NCI-H2196 treated with DMSO at 0.1 percent for 48 hours (cell line): Measurements from ENCODE around the gene RPL36AL.
"Not testable (repeated sequence)": the region's sequence is repeated elsewhere in the genome, so short reads cannot be mapped to it uniquely, and the experiment has no call there.

Source experiments
- DNase-seq: peaks from one replicate; lab custom pipeline; 2025; ENCODE audit not compliant: unreplicated experiment; lab: John Stamatoyannopoulos, UW

RPL36AL gene

DNA sequence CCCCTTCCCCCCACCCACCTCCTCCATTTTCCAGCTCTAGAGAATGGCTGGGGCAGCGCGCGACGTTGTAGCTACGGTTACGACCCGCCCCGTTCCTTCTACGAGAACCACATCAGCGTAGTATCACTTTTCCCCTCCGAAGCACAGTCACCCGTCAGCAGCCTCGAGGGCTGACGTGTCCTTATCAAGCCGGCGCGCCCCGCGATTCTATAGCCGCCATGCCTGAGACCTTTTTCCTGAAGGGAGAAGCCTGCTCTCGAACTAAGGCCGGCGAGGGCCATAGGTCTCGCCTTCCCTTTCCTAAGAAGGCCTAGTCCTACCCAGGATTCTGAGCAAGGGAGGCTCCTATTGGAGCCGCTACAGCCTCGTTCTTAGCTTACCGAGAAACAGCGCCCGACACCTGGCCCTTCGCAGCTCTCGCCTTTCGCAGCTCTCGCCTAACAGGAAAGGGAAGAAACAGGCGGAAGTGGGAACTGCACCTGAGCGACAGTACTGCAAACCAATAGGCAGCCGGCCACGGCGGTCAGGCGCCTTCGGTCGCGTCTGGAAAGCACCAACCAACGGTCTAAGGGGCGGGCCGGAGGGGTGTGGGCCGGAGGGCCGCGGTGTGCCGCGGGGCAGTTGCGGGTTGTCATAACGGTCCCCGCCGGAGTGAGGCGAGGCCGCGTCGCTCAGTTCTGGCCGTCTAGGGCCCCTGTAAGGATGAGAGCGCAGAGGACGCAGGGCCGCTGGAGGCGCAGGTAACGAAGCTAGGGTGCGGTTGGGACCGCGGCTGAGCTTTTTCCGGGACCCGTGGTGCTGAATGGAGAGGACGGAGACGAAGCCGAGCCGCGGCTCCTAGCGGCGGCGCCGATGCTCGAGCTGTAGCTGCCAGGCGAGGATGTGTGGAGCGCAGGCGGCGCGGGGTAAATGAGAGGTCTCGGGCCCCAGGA, at the start of gene RPL36AL, which contains the start of gene MGAT2:
RPL36AL (minus strand) TSS at position 445 of the 932 bp plus-strand sequence. CDS start 1,522 bp downstream, outside the sequence.
MGAT2 (plus strand) TSS at position 618 of the 932 bp plus-strand sequence. CDS start 470 bp downstream, outside the sequence.
- peak; percentile 94 for DNase-seq

GRCh38 chr14:49659526-49660455, 39.4 kb upstream of the RPL36AL start:
- DNase-seq = no peak

- DNase-seq = not testable (repeated sequence)
Observed at GRCh38 chr14:49657500-49657899, 37.1 kb upstream of the RPL36AL start.

- no peak for DNase-seq
Observed at GRCh38 chr14:49654511-49654910, 34.1 kb upstream of the RPL36AL start.

DNA sequence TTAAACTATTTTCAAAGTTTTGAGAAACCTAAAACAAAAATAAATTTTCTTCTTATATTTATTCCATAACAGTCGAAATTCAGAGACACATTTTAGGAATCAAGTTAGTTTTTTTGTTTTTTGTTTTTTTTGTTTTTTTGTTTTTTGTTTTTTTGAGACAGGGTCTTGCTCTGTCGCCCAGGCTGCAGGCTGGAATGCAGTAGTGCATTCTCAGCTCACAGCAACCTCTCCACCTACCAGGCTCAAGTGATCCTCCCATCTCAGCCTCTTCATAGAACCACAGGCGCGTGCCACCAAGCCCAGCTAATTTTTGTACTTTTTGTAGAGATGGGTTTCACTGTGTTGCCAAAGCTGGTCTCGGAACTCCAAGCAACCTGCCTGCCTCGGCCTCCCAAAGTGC, 33.1 kb upstream of the RPL36AL start:
- DNase-seq = no peak

DNA sequence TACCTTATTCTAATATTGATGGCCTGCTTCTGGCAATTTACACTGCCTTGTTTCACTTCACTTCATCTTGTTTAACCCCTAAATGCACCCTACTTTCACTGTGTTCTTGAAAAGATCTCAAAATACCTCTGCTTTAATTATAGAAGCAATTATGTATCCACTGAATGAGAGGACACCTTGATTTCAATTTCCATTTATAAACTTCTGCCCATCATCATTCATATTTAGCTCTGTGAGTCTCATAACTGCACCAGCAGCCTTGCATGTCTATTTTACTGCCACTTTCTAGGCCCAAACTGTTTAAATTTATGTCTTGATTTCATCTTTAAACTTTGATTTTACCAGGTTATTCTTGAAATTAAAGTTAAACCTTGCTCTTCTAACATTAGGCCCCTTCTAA, 21.7 kb upstream of the RPL36AL start:
- DNase-seq = no peak

GRCh38 chr14:49641697-49642129, 21.3 kb upstream of the RPL36AL start:
- DNase-seq = no peak

DNA sequence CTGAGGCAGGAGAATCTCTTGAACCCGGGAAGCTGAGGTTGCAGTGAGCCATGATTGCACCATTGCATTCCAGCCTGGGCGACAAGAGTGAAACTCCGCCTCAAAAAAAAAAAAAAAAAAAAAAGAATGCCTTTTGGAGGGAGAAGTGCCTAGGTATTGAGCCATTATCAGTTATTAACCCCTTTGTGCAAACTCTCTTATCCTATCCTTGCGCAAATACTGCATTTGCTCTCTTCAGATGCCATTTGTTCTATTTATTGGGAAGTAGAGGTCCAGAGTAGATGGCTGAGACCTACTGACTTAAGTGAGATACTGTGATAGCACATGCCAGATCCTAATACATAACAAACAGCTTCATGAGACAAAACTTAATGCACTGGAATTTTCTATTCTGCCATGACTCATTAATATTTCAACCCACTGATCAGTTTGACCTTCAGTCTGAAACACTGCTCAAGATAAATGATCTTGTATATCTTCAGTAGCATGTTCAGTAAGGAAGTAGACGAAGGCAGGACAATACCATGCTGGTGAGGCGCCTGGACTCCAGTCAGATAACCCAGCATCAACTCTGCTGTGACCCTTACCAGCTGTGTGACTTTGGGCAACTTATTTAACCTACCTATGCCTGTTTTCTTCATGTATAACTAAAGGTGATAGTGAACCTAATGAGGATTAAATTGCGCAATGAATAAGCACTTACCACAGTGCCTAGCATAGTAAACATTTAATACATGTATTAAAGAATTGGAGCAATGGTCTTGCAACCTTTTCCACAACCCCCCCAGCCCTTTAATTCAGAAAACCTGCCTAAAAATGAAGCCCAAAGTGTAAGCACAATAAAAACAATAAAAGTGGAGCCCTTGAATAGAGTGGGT, 20.4 kb upstream of the RPL36AL start:
- no peak for DNase-seq

- DNase-seq = no peak
Observed at GRCh38 chr14:49637534-49638078, 17.2 kb upstream of the RPL36AL start.

DNA sequence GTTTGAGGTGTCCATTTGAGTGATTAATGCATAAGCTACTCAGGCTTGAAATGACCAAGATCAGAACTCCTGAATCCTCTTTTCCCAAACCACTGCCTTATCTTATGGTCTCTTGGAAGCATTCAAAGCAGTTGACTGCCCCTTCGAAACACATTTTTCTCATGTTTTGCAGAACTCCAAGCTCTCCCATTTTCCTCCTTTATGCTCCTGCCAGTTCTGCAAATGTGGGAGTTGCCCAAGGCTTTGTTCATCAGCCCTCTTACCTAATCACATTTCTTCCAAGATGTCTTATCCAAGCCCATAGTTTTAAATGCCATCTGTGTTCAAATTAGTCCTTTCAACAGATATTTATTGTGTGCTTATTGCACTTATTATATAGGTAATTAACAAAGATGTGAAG, 16.4 kb upstream of the RPL36AL start:
- DNase-seq = no peak

DNA sequence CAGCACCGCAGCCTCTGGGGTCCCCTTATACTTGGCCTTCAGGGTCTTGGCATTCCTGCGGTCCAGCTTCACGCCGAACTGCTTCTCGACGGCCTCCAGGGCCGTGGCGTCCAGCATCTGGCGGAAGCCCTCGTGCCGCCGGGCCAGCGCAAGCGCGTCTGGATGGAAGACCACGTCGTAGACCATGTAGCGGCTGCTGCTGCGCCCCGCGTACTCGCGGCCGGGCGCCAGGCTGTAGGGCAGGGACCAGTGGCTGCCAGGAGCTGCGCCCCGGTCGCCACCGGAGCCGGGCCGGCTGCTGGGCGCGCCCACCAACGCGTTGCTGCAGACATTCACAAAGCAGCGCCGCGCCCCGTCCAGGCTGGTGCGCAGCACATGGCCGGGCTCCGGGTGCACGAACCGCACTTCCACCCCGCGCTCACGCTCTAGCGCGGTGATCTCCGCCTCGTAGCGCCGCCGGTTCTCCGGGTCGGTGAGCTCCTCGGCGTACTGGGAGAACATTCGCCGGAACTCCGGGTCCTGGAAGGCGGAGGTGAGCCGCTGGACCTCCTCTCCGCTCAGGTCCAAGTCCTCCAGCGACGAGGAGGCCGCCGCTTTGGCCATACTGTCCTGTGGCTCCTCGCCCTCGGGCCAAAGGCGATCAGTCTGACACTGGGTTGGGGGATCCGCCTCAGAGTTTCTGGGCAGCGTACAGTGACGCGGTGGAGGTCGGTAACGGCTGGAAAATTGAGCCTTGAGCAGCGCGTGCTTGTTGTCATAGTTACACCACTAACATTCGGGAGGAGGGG, 14.3 kb upstream of the RPL36AL start, which contains the start of gene DNAAF2:
DNAAF2 (minus strand) TSS at position 698 of the 788 bp plus-strand sequence; CDS start at position 603, 95 bp downstream.
- peak; percentile 53 for DNase-seq

DNA sequence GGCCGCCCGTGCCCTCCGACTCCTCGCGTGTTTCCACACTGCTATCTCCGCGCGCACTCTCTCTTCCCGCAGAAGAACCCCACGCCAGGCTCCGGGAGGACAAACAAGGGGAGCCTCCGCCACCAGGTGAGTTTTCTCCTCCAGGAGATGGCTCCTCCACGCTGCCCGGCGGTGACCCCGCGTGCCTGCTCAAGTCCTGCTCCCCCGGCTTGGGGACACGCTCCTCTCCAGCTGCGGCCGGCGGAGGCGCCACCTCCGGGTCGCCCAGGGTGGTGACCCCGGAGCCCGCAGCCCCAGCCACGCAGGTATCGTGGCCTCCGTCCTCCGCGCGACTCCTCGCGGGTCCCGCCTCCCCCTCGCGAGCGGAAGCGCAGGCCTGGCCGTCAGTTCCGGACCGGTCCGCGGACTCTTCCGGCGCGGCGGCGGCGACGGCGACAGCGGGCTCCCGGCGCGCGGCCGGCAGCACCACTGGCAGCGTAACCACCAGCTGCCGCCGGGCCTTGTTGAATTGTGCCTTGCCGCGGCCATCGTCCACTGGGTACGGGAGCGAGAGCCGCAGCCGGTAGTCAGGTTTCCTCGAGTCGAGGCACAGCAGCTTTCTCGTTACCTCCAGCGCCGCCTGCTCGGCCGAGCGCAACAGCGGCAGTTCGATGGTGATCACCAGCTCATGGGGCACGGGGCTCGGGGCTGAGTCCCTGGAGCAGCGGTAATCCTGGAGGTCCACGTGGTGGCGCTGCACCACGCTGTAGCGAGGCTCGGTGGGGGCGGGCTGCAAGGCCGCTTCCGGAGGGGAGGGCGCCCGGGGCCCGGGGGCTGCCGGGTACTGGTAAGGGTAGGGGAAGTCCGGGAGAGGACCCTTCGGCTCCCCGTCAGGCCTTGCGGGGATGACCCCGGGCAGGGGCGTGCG, 13.5 kb upstream of the RPL36AL start:
- peak; percentile 86 for DNase-seq

DNA sequence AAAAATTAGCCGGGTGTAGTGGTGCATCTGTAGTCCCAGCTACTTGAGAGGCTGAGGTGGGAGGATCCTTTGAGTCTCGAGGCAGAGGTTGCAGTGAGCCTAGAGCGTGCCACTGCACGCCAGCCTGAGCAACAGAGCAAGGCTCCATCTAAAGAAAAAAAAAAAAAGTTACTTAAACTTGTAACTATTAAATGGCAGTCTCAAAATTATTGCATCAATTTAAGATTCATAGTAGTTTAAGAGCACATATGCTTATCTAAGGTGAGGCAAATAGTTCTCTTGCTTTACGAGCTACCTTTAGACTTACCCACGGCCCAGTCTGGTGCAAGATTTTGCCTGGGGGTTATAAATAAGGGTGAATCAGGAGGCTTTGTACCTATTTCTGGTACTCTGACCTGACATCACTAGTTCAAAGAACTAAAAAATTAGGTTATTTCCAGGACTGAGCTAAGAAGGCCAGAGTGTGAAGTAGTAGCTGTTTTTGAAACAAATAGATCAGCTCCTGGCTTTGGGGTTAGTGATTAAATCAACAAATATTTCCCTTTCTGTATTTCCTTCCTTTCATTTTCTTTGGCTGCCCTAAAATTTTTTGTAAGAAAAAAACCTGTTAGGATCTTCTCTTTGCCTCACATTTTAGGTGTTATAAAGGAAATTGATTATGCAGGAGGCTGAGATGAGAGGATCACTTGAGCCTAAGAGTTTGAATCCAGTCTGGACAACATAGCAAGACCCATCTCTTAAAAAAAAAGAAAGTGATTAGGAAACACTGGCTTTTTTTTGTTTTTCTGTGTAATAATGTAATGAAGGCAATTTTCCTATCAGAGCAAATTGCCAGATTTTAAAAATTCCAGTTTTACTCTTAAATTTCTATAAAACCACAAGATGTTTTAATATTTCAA, 3.8 kb upstream of the RPL36AL start:
- no peak for DNase-seq

- DNase-seq = no peak
Observed at GRCh38 chr14:49623387-49623786, 3.0 kb upstream of the RPL36AL start.

GRCh38 chr14:49622022-49622607, 1.7 kb upstream of the RPL36AL start:
- DNase-seq = no peak

DNA sequence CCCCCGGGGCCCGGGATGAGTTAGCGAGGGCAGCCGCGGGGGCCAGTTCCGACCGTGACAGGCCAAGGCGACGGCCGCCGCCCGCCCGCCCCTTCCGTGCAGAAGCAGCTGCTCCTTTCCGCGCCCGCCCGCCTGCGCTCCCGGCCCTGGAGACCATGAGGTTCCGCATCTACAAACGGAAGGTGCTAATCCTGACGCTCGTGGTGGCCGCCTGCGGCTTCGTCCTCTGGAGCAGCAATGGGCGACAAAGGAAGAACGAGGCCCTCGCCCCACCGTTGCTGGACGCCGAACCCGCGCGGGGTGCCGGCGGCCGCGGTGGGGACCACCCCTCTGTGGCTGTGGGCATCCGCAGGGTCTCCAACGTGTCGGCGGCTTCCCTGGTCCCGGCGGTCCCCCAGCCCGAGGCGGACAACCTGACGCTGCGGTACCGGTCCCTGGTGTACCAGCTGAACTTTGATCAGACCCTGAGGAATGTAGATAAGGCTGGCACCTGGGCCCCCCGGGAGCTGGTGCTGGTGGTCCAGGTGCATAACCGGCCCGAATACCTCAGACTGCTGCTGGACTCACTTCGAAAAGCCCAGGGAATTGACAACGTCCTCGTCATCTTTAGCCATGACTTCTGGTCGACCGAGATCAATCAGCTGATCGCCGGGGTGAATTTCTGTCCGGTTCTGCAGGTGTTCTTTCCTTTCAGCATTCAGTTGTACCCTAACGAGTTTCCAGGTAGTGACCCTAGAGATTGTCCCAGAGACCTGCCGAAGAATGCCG, 872 bp upstream of the RPL36AL start:
- no peak for DNase-seq
